Stomach (tissue), 4 donors: ENCODE measurements around the gene SERPINF2.

ENCODE experiments used
- CTCF ChIP-seq, 7 experiments: fragments of 450-650 bp in 4 of 7; fragments of 200-600 bp in 3 of 7; sonication (generic) in 3 of 7; IDR thresholded peaks; one replicate each; pipeline ENCODE4 v1.5.1; 2016 to 2019; ENCODE audit warnings: antibody characterized with exemption in 7 of 7, control low read depth in 2 of 7, mild to moderate bottlenecking in 1 of 7
- POLR2A ChIP-seq, 4 donors: fragments of 450-650 bp; IDR thresholded peaks; one replicate each; pipeline ENCODE4 v1.6.1; 2016; ENCODE audit warnings: antibody characterized with exemption in 4 of 4, control low read depth in 2 of 4, mild to moderate bottlenecking in 1 of 4, moderate library complexity in 1 of 4
- POLR2AphosphoS5 ChIP-seq, 3 donors: sonication (generic); formaldehyde crosslinking; IDR thresholded peaks; one replicate each; pipeline ENCODE4 v1.6.1; 2016; ENCODE audit warnings: antibody characterized with exemption in 3 of 3

GRCh38 chr17:1745513-1746020 lies 2.9 kb downstream of the SERPINF2 start:
- no peak for TF ChIP-seq POLR2AphosphoS5 (IDR thresholded peaks at IDR 0.05)
- no peak for TF ChIP-seq CTCF (IDR thresholded peaks at IDR 0.05)
- TF ChIP-seq POLR2A (IDR thresholded peaks at IDR 0.05), result no peak
